COLO829 (cell line): ENCODE data around the gene ATP8B4.
A peak's percentile ranks its signal among the peaks of the same experiment; 100 is the strongest.
"Not testable (repeated sequence)": the region's sequence is repeated elsewhere in the genome, so short reads cannot be mapped to it uniquely, and the experiment has no call there.

ENCODE experiments used
- DNase-seq: peaks from one replicate; pipeline ENCODE4 v3.0.0; 2012; ENCODE audit warnings: low spot score

ATP8B4 gene

DNA sequence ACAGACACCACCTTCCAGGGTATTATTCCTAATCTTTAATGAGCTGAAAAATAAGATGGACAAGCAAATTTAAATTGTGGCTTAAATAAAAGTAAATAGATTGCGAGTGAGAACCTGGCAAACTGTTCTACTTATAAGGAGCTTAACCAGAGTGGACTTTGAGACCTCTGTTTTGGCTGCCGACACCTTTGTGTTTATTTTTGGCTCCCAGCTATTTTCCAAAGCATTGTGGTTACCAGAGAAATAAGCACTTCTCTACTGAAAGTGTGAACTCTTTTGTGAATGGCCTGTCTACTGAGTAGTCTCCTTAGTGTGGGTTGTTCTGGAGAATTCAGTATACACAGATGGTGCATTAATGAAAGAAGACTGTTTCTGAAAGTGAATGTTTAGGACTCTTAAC, 109.4 kb downstream of the ATP8B4 start:
- no peak for DNase-seq

DNA sequence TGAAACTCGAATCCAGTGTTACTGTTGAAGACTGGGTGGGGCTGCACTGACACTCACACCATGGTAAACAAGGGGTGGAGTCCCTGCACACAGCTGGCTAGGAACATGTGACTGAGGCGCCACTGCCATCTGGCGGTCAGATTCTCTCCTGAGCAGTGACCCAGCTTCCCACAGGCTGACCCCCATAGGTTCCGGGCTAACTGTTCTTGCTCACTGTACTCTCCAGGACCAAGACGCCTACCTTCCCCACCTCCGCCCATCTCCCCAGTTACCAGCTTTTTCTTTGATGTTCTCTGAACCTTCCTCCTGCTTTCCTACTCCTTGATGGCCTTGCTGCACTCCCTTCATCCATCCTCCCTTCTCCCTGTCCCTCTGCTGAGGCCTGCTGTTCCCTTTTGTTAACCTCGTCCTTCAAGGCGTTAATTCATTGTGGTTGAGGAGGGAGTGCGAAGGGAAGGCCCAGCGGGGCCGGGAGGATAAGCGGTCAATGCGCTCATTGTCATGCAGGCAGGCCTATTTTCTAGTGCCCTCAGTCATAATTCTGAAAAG, 115.2 kb downstream of the ATP8B4 start:
- peak; percentile 52 for DNase-seq

GRCh38 chr15:49991587-49991986, 127.4 kb downstream of the ATP8B4 start:
- DNase-seq: no peak

- DNase-seq: no peak
Observed at GRCh38 chr15:49990835-49991545, 128.0 kb downstream of the ATP8B4 start.

- DNase-seq: no peak
Observed at GRCh38 chr15:49989498-49989897, 129.5 kb downstream of the ATP8B4 start.

GRCh38 chr15:49988766-49989165, 130.3 kb downstream of the ATP8B4 start:
- no peak for DNase-seq

- no peak for DNase-seq
Observed at GRCh38 chr15:49987896-49988295, 131.1 kb downstream of the ATP8B4 start.

DNA sequence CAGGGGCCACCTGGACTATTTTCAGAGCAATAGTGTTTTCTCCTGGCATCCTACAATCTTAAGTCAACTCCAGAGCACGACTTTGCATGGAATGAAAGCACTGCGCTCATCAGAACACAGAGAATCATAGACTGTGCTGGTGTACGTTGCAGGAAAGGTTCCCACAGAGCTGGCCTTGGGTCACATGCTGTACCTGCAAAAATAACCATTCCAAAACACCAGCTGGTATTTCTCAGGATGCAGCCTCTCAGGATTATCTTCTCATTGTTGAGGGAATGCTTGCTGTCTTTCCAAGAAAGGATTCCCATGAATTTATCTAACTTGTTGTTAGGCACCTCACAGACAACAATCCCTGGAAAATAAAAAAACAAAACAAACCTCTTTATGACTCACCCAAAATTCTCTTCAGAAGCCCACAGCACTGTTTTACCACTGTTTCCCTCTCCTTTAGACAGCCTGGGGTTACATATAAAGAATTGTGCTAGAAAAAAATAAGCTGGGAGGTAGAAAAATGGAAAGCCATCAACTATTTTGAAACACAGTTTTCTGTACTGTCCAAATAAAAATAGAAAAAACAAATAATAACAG, 131.7 kb downstream of the ATP8B4 start:
- DNase-seq: no peak

DNA sequence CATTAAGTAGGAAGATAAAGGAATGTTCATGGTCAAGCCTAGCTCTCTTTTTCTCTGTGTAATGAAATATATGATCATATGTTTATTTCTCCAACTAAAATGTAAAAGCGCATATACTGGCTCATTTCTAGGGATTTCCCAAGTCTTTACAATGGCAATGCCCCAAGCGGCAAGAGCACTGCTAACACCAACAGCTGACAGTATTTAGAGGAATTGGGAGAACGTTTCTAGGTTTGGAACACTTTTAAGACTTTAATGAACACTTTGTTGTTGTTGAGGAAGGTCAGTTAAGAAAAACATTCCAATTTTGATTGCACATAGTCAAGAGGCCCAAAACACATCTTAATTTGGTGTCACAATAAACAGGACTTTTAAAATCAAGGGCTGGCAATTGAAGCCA, 132.7 kb downstream of the ATP8B4 start:
- DNase-seq: no peak

- no peak for DNase-seq
Observed at GRCh38 chr15:49985463-49985862, 133.6 kb downstream of the ATP8B4 start.

DNA sequence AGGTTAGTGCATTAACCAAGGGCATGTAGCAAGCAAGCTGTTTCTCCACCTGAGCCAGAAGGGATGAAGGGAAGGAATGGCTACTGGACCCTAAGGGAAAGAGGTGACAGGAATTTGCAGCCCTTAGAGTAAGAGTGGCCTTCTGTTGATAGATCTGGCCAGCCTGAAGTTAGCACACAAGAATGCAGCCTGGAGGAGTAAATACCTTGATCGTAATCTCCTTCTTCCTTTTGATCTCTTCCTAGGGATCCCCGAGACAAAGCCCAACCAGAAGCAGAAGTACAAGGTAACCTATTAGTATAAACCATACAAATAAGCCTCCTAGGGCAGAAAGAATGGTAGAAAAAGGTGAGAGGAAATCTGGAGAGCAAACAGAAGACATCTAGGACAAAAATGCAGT, 134.6 kb downstream of the ATP8B4 start:
- DNase-seq: no peak

DNA sequence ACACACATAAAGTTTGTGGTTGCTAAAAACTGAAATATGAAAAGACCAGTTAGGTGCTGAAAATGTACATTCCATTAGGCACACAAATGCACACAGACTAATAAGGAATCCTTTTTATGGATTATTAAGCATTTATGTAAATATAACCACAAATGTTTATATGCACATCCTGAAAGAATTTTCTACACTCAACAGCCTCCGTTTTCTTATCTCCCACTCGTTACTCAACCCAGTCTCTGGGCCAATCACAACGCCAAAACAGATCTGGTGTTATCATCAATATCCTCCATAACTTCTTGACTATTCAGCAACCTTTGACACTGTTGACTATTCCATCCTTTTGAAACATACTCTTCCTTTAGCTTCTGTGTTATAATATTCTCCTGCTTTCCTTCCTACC, 136.4 kb downstream of the ATP8B4 start:
- DNase-seq: no peak

DNA sequence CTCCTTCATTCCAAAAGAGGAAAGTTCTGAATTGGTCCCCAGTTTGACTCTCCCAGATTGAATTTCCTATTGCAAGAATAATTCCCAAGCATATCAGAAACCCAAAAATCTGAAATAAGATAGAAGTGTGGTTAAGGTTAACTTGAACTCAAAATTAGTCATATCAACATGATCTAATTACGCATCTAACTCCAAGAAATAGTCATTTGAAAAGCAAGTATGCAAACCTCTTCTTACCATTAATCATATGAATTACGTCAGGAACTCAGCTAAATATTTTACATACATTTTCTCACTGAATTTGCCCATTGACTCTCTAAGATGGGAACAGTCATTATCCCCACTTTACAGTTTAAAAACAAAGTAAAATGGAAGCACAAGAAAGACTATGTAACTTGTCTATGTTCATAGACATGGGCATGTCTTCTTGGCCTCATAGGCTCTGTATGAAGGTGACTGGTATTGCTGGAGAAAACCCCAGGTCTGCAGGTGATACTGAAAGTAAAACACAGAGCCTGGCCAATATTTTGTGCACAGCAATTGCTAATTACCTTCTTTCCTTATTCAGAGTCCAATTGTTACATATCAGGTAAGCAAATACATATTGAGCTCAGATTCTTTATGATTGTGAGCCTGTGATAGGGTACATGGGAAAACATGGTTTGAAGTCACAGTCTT, 139.2 kb downstream of the ATP8B4 start:
- no peak for DNase-seq

DNA sequence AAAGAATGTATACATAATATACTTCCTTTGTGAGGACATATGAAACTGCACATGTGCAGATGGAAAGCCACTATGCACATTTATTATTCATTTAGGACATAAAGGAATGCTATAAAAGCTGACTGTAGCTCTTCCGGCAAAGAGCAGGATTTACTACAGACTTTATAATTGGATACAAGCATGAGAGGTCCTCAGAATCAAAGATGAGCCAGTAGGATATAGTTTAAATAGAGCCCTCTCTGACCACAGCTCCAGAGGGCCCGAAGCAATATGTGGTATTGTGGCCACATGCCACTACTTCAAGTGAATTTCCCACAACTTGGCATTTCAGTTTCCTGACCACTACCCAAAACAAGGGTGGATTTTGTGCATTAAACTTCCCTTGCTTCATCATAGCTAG, 140.9 kb downstream of the ATP8B4 start:
- DNase-seq: no peak

DNA sequence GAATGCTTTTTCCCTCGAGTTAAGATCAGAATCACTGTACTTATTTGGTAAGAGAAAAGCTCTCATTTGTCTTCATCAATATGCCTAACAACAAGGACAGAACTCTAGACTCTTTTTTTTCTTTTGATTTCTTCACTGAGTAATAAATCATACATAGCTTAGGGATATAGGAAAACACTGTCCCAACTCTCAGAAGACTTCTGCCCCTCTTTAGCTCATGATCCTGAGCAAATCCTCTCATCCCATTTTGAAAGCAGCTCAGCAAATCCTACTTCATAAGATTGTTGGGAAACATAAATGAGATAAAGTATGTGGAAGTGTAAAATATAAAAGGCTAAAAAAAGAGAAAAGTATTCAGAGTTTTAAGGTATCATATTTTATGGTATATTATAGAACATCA, 141.7 kb downstream of the ATP8B4 start:
- DNase-seq: no peak

DNA sequence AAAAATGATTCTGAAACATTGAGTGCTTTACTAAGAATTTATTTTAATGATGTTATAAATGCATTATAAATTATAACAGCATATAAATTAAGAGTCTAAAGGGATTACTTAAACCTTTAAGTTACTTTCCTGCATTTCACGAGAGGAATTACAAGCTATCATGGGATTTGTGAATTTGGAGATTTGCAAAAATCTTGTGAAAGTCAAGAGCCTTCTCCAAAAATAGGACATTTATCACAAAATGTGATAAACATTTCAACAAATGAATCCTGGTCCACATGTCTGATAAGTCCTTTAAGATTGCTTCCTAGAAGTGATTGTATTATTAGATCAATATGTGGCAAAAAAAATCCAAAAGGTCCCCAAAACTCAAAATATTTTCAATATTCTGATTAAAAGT, 154.5 kb downstream of the ATP8B4 start:
- no peak for DNase-seq

DNA sequence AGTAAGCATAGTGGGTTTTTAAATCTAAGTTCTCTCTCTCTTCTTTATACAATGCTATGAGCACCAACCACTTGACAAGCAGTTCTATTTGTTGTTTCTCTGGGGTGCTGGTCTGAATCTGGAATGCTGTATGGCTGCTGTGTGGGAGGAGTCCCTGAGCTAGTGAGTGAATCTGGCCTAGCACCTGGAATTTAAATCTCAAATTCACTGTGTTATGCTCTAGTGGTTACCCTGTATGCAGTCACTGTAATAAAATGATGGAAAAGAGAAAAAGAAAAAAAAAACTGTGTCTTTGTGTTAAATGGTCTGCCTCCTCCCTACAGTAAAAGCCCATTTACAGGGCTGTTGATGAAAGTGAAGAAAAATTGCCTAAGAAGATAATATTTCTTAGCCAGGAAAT, 155.0 kb downstream of the ATP8B4 start:
- no peak for DNase-seq

- not testable (repeated sequence) for DNase-seq
Observed at GRCh38 chr15:49963033-49963772, 155.8 kb downstream of the ATP8B4 start.

GRCh38 chr15:49962044-49962602, 156.9 kb downstream of the ATP8B4 start:
- no peak for DNase-seq

- DNase-seq: no peak
Observed at GRCh38 chr15:49953421-49953820, 165.6 kb downstream of the ATP8B4 start.

GRCh38 chr15:49946681-49947080, 172.4 kb downstream of the ATP8B4 start:
- DNase-seq: no peak

- no peak for DNase-seq
Observed at GRCh38 chr15:49934487-49934886, 184.5 kb downstream of the ATP8B4 start.
